HL-60 (cell line): ENCODE data around the gene ASB9.
"Not testable (repeated sequence)": the region's sequence is repeated elsewhere in the genome, so short reads cannot be mapped to it uniquely, and the experiment has no call there.

Source experiments
- DNase-seq, 2 experiments: peaks; one replicate each; pipeline ENCODE4 v3.0.0-alpha.2; 2010 to 2020; ENCODE audit warnings: low read depth in 1 of 2, low spot score in 1 of 2
- H3K27ac ChIP-seq: fragments of 250-450 bp; sonication (Bioruptor Pico); replicated peaks from 2 replicates; pipeline ENCODE4 v1.5.1; 2020; ENCODE audit warnings: mild to moderate bottlenecking, moderate library complexity
- H3K27me3 ChIP-seq: fragments of 250-450 bp; sonication (Bioruptor Pico); 2 replicates; pipeline ENCODE4 v1.5.1; 2021; ENCODE audit warnings: mild to moderate bottlenecking, moderate library complexity; ENCODE audit not compliant: insufficient read depth, poor library complexity, severe bottlenecking
- H3K4me3 ChIP-seq: replicated peaks from 2 replicates; pipeline ENCODE4 v1.5.1; 2011; ENCODE audit warnings: mild to moderate bottlenecking, control low read depth, low read length; ENCODE audit not compliant: insufficient read depth
- GABPA ChIP-seq: IDR thresholded peaks from 2 replicates; pipeline ENCODE4 v1.6.1; 2012; ENCODE audit warnings: low read depth
- POLR2AphosphoS5 ChIP-seq: IDR thresholded peaks from 2 replicates; pipeline ENCODE4 v1.6.1; 2012; ENCODE audit warnings: low read depth
- SPI1 ChIP-seq: IDR thresholded peaks from 2 replicates; pipeline ENCODE4 v1.6.1; 2012; ENCODE audit warnings: low read depth, mild to moderate bottlenecking, borderline replicate concordance
- TF ChIP-seq, protein P1 (sequence below): IDR thresholded peaks from one replicate; pipeline ENCODE4 v1.5.1; 2011; ENCODE audit warnings: low read length, control low read depth, inconsistent platforms; ENCODE audit not compliant: insufficient read depth
- TF ChIP-seq, protein P2 (sequence below): IDR thresholded peaks from 2 replicates; pipeline ENCODE4 v1.6.1; 2012; ENCODE audit warnings: low read depth; ENCODE audit not compliant: insufficient replicate concordance

ASB9 gene

DNA sequence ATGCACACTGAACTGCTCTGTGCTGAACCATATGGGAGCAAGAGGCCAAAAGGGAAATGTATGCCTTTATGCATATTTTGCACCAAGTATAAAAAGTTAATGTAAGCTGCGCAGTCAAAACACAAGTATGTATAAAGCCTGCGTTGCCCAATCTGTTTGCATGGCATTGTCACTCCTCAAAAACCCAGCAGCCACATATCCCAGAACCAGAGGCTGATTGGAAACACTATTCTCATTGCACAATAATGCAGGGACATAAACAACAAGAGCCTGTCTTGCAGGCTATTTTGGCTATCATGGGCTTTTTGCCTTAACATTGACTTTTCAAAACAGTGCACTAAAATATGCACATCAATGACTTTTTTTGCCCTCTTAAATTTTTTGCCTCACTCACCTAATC is 5.1 kb upstream of the ASB9 start:
- Histone ChIP-seq H3K27me3 (no peaks in the 10 kb centered on the region), H3K4me3 (no peak overlapping the region), H3K27ac (no peak overlapping the region)
- DNase-seq: no peak
- TF ChIP-seq, protein P1, sequence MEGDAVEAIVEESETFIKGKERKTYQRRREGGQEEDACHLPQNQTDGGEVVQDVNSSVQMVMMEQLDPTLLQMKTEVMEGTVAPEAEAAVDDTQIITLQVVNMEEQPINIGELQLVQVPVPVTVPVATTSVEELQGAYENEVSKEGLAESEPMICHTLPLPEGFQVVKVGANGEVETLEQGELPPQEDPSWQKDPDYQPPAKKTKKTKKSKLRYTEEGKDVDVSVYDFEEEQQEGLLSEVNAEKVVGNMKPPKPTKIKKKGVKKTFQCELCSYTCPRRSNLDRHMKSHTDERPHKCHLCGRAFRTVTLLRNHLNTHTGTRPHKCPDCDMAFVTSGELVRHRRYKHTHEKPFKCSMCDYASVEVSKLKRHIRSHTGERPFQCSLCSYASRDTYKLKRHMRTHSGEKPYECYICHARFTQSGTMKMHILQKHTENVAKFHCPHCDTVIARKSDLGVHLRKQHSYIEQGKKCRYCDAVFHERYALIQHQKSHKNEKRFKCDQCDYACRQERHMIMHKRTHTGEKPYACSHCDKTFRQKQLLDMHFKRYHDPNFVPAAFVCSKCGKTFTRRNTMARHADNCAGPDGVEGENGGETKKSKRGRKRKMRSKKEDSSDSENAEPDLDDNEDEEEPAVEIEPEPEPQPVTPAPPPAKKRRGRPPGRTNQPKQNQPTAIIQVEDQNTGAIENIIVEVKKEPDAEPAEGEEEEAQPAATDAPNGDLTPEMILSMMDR: no peak
- TF ChIP-seq, protein P2, sequence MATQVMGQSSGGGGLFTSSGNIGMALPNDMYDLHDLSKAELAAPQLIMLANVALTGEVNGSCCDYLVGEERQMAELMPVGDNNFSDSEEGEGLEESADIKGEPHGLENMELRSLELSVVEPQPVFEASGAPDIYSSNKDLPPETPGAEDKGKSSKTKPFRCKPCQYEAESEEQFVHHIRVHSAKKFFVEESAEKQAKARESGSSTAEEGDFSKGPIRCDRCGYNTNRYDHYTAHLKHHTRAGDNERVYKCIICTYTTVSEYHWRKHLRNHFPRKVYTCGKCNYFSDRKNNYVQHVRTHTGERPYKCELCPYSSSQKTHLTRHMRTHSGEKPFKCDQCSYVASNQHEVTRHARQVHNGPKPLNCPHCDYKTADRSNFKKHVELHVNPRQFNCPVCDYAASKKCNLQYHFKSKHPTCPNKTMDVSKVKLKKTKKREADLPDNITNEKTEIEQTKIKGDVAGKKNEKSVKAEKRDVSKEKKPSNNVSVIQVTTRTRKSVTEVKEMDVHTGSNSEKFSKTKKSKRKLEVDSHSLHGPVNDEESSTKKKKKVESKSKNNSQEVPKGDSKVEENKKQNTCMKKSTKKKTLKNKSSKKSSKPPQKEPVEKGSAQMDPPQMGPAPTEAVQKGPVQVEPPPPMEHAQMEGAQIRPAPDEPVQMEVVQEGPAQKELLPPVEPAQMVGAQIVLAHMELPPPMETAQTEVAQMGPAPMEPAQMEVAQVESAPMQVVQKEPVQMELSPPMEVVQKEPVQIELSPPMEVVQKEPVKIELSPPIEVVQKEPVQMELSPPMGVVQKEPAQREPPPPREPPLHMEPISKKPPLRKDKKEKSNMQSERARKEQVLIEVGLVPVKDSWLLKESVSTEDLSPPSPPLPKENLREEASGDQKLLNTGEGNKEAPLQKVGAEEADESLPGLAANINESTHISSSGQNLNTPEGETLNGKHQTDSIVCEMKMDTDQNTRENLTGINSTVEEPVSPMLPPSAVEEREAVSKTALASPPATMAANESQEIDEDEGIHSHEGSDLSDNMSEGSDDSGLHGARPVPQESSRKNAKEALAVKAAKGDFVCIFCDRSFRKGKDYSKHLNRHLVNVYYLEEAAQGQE: no peak

GRCh38 chrX:15273275-15273674 is 3.4 kb upstream of the ASB9 start:
- not testable (repeated sequence) for H3K4me3 ChIP-seq, DNase-seq, H3K27ac ChIP-seq, H3K27me3 ChIP-seq

DNA sequence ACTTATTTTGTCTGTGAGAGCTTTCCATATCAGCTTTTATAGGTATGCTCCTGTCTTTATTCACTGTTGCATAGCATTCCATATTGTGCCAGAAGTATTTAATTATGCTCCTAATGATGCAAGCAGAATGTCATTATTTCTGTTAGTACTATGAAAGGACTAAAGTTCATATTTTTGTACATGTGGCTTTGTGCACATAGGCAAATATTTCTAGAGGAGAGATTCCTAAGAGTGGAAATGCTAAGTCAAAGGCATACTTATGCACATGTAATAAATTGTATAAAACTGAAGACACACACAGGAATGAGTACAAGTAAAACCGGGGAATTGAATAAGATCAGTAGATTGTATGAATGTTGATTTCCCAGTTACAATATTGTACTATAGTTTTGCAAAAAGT is 1.9 kb upstream of the ASB9 start:
- Histone ChIP-seq H3K27ac (no peak overlapping the region), H3K27me3 (no peaks in the 10 kb centered on the region), H3K4me3 (no peak overlapping the region)
- TF ChIP-seq GABPA (no peak), POLR2AphosphoS5 (no peak), SPI1 (no peak)
- TF ChIP-seq, protein P1: no peak
- TF ChIP-seq, protein P2: no peak
- no peak for DNase-seq

DNA sequence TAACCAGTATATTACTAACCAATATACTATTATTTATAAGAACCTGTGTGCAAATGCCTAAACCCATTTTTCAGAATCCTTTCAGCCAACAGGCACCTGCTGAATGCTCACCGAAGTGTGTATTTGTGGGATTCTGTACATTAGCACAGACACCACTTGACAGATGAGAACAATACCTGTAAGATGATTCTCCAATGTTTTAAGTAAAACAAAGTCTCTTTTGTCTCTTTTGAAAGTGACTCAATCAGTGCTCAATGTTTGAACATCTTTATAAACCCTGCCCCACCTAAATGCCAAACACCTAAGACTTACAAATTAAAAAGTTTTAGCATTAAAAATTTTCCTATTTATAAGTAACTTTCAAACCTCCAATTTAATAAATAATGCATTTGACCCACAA is 763 bp downstream of the ASB9 start:
- H3K27me3 ChIP-seq: no peaks in the 10 kb centered on the region
- H3K27ac ChIP-seq: no peak overlapping the region
- no peak overlapping the region for H3K4me3 ChIP-seq
- DNase-seq: no peak
- TF ChIP-seq POLR2AphosphoS5: no peak
- TF ChIP-seq, protein P1: no peak
- TF ChIP-seq SPI1: no peak
- TF ChIP-seq, protein P2: no peak
- TF ChIP-seq GABPA: no peak
